SJCRH30 (cell line): ENCODE data around the gene NMT1. TPM values are rescaled to one million over a fixed set of nuclear protein-coding genes. Genes with fewer than 3 reads are reported as not detected.

Source experiments
- DNase-seq, 2 experiments: peaks; one replicate each; pipeline ENCODE4 v3.0.0-alpha.2; 2015 to 2020
- H3K27ac ChIP-seq: fragments of 250-450 bp; sonication (Bioruptor Pico); 2 replicates; pipeline ENCODE4 v1.5.1; 2020; ENCODE audit warnings: mild to moderate bottlenecking, moderate library complexity
- H3K27me3 ChIP-seq: fragments of 250-450 bp; sonication (Bioruptor Pico); 2 replicates; pipeline ENCODE4 v1.5.1; 2020; ENCODE audit warnings: mild to moderate bottlenecking, moderate library complexity
- H3K36me3 ChIP-seq: fragments of 250-450 bp; sonication (Bioruptor Pico); 2 replicates; pipeline ENCODE4 v1.5.1; 2020; ENCODE audit warnings: mild to moderate bottlenecking, moderate library complexity
- H3K4me1 ChIP-seq: fragments of 250-450 bp; sonication (Bioruptor Pico); 2 replicates; pipeline ENCODE4 v1.5.1; 2020; ENCODE audit warnings: mild to moderate bottlenecking, moderate library complexity
- H3K4me3 ChIP-seq: fragments of 250-450 bp; sonication (Bioruptor Pico); 2 replicates; pipeline ENCODE4 v1.5.1; 2020; ENCODE audit warnings: mild to moderate bottlenecking, moderate library complexity
- H3K9me3 ChIP-seq: fragments of 250-450 bp; sonication (Bioruptor Pico); replicated peaks from 2 replicates; pipeline ENCODE4 v1.5.1; 2020; ENCODE audit warnings: mild to moderate bottlenecking, moderate library complexity
- total RNA-seq: library from RNA; depleted of rRNA; stranded (reverse); fragments of >200 nt; shearing (Covaris generic); gene quantifications from 2 replicates; pipeline ENCODE4 v1.2.3, GENCODE V29; 2014

Gene NMT1
- total RNA-seq, 1 experiment from 2014 or later: 72.0 TPM

GRCh38 chr17:45098869-45099616 is 37.9 kb downstream of the NMT1 start:
- Histone ChIP-seq H3K27me3 (no peaks in the 10 kb centered on the region), H3K36me3 (peaks cover 91% of the 10 kb centered on the region), H3K9me3 (no peaks in the 10 kb centered on the region), H3K4me1 (no peaks in the 10 kb centered on the region), H3K4me3 (no peak overlapping the region), H3K27ac (no peak overlapping the region)
- peak; percentile 81 to 90 for DNase-seq

- no peak for DNase-seq
- Histone ChIP-seq H3K27me3 (no peaks in the 10 kb centered on the region), H3K4me1 (no peaks in the 10 kb centered on the region), H3K27ac (no peak overlapping the region), H3K36me3 (peaks cover 82% of the 10 kb centered on the region), H3K9me3 (no peaks in the 10 kb centered on the region), H3K4me3 (no peak overlapping the region)
Measured at GRCh38 chr17:45101546-45101882, 40.4 kb downstream of the NMT1 start.

- no peak overlapping the region for H3K27ac ChIP-seq
- no peaks in the 10 kb centered on the region for H3K27me3 ChIP-seq
- H3K4me3 ChIP-seq: no peak overlapping the region
- H3K9me3 ChIP-seq: no peaks in the 10 kb centered on the region
- peaks cover 76% of the 10 kb centered on the region for H3K36me3 ChIP-seq
- no peaks in the 10 kb centered on the region for H3K4me1 ChIP-seq
- DNase-seq: no peak
Measured at GRCh38 chr17:45101883-45102811, 41.0 kb downstream of the NMT1 start.

GRCh38 chr17:45102856-45103255 is 41.7 kb downstream of the NMT1 start:
- no peak overlapping the region for H3K4me3 ChIP-seq
- H3K27me3 ChIP-seq: no peaks in the 10 kb centered on the region
- no peak for DNase-seq
- H3K36me3 ChIP-seq: peaks cover 74% of the 10 kb centered on the region
- no peaks in the 10 kb centered on the region for H3K4me1 ChIP-seq
- H3K27ac ChIP-seq: no peak overlapping the region
- no peaks in the 10 kb centered on the region for H3K9me3 ChIP-seq

GRCh38 chr17:45103269-45103795 is 42.2 kb downstream of the NMT1 start:
- Histone ChIP-seq H3K36me3 (peaks cover 69% of the 10 kb centered on the region), H3K9me3 (no peaks in the 10 kb centered on the region), H3K4me3 (no peak overlapping the region), H3K4me1 (no peaks in the 10 kb centered on the region), H3K27ac (no peak overlapping the region), H3K27me3 (no peaks in the 10 kb centered on the region)
- DNase-seq: no peak

GRCh38 chr17:45104029-45104428 is 42.9 kb downstream of the NMT1 start:
- no peaks in the 10 kb centered on the region for H3K9me3 ChIP-seq
- DNase-seq: no peak
- peaks cover 69% of the 10 kb centered on the region for H3K36me3 ChIP-seq
- no peak overlapping the region for H3K4me3 ChIP-seq
- H3K27me3 ChIP-seq: no peaks in the 10 kb centered on the region
- H3K4me1 ChIP-seq: no peaks in the 10 kb centered on the region
- no peak overlapping the region for H3K27ac ChIP-seq

- Histone ChIP-seq H3K27ac (no peak overlapping the region), H3K4me3 (no peak overlapping the region), H3K4me1 (no peaks in the 10 kb centered on the region), H3K27me3 (no peaks in the 10 kb centered on the region), H3K36me3 (peaks cover 69% of the 10 kb centered on the region), H3K9me3 (no peaks in the 10 kb centered on the region)
- no peak for DNase-seq
Measured at GRCh38 chr17:45104497-45104896, 43.4 kb downstream of the NMT1 start.

- H3K36me3 ChIP-seq: peaks cover 63% of the 10 kb centered on the region
Measured at GRCh38 chr17:45104907-45105624, 43.9 kb downstream of the NMT1 start.

GRCh38 chr17:45106096-45106495 is 45.0 kb downstream of the NMT1 start:
- Histone ChIP-seq H3K27ac (no peak overlapping the region), H3K4me1 (no peaks in the 10 kb centered on the region), H3K27me3 (no peaks in the 10 kb centered on the region), H3K4me3 (no peak overlapping the region), H3K36me3 (peaks cover 57% of the 10 kb centered on the region), H3K9me3 (no peaks in the 10 kb centered on the region)
- DNase-seq: no peak

More at GRCh38 chr17:45104907-45105624, 43.9 kb downstream of the NMT1 start:
- no peaks in the 10 kb centered on the region for H3K27me3 ChIP-seq
- no peak overlapping the region for H3K27ac ChIP-seq
- H3K9me3 ChIP-seq: no peaks in the 10 kb centered on the region
- H3K4me1 ChIP-seq: no peaks in the 10 kb centered on the region
- no peak for DNase-seq
- H3K4me3 ChIP-seq: no peak overlapping the region

- peaks cover 54% of the 10 kb centered on the region for H3K36me3 ChIP-seq
- no peak overlapping the region for H3K4me3 ChIP-seq
- H3K4me1 ChIP-seq: no peaks in the 10 kb centered on the region
- H3K9me3 ChIP-seq: no peaks in the 10 kb centered on the region
- no peak for DNase-seq
- no peak overlapping the region for H3K27ac ChIP-seq
- H3K27me3 ChIP-seq: no peaks in the 10 kb centered on the region
Measured at GRCh38 chr17:45106582-45106981, 45.5 kb downstream of the NMT1 start.

- Histone ChIP-seq H3K36me3 (peaks cover 45% of the 10 kb centered on the region), H3K9me3 (no peaks in the 10 kb centered on the region), H3K4me1 (no peaks in the 10 kb centered on the region), H3K27me3 (no peaks in the 10 kb centered on the region), H3K27ac (no peak overlapping the region), H3K4me3 (no peak overlapping the region)
- no peak for DNase-seq
Measured at GRCh38 chr17:45107293-45108010, 46.3 kb downstream of the NMT1 start.

- no peak for DNase-seq
- Histone ChIP-seq H3K4me1 (no peaks in the 10 kb centered on the region), H3K4me3 (no peak overlapping the region), H3K27ac (no peak overlapping the region), H3K27me3 (no peaks in the 10 kb centered on the region), H3K9me3 (no peaks in the 10 kb centered on the region), H3K36me3 (peaks cover 39% of the 10 kb centered on the region)
Measured at GRCh38 chr17:45108051-45108450, 46.9 kb downstream of the NMT1 start.

- no peak for DNase-seq
- H3K4me3 ChIP-seq: no peak overlapping the region
- no peaks in the 10 kb centered on the region for H3K9me3 ChIP-seq
- H3K36me3 ChIP-seq: peaks cover 31% of the 10 kb centered on the region
- H3K4me1 ChIP-seq: no peaks in the 10 kb centered on the region
- no peaks in the 10 kb centered on the region for H3K27me3 ChIP-seq
- H3K27ac ChIP-seq: no peak overlapping the region
Measured at GRCh38 chr17:45108595-45109521, 47.7 kb downstream of the NMT1 start.
